Colonic mucosa (tissue), 4 donors: ENCODE data around the gene CADPS. TPM values are rescaled to one million over a fixed set of nuclear protein-coding genes. Genes with fewer than 3 reads are reported as not detected.

ENCODE experiments used
- DNase-seq: peaks from one replicate; pipeline ENCODE4 v3.0.0-alpha.2; 2020
- H3K27ac ChIP-seq: fragments of 200-600 bp; one replicate; pipeline ENCODE4 v1.8.0; 2021
- H3K27me3 ChIP-seq: fragments of 200-600 bp; one replicate; pipeline ENCODE4 v1.8.0; 2021
- H3K36me3 ChIP-seq: fragments of 200-600 bp; one replicate; pipeline ENCODE4 v1.8.0; 2021
- H3K4me1 ChIP-seq: fragments of 200-600 bp; one replicate; pipeline ENCODE4 v1.8.0; 2021; ENCODE audit warnings: mild to moderate bottlenecking
- H3K4me3 ChIP-seq: fragments of 200-600 bp; one replicate; pipeline ENCODE4 v1.8.0; 2021
- H3K9ac ChIP-seq, 2 donors: one replicate each; pipeline ENCODE4 v1.7.0; 2013; ENCODE audit warnings: control low read depth in 2 of 2, low read depth in 2 of 2, low read length in 2 of 2
- H3K9me3 ChIP-seq: fragments of 200-600 bp; one replicate; pipeline ENCODE4 v1.8.0; 2021
- intact Hi-C: fragments of 100-400 bp; cut with DNase I; formaldehyde crosslinking; loops from one replicate; pipeline ENCODE4 v1.14.1; 2022
- total RNA-seq, 2 donors: library from RNA; stranded (reverse); fragmentation: NEBNext Ultra II Directional in 1 of 2; extraction: Animal tissue kit (Norgen Biotek cat#: 25700) in 1 of 2; gene quantifications; one replicate each; pipeline ENCODE4 v1.2.1, GENCODE V29; 2021
- TF ChIP-seq, protein P1 (sequence below): fragments of 200-600 bp; IDR thresholded peaks from one replicate; pipeline ENCODE4 v1.8.0; 2022; ENCODE audit warnings: antibody characterized with exemption, mild to moderate bottlenecking
- donor health status: healthy.
- donor health status: DM: no; HTN: no; CAD: no.
- donor health status: DM: no; HTN: no; CAD: no.

CADPS gene
- total RNA-seq, 2 donors from 2014 or later = 2.9 to 6.1 TPM

DNA sequence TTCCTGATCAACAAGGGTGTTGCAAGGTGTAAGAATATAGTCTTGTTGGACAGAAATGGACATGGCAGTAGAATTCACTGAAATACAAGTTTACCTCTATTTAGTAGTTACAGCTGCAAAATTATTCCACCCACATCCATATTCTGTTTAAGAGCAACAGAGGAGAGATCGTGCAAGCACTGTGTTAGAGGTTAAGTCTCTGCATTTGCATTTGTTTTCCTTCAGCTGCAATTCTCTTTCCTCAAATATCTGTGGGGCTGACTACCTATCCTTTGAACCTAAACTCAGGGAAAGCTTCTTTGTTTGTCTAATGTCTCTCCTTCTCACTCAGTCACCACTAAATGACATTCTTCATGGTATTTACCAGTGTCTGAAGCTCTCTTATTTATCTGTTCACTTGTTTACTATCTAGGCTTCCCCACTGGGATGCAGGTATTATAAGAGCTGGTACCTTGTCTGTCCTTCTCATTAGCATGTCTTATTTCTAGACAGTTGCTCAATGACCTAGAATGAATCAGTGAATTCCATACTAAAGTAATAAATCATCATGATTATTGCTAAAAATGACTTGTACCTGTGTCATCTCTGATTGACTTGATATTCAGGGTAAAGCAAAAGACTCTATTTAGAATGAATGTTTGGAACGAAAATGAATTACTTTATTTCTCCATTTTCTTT, 326.5 kb downstream of the CADPS start:
- H3K27me3 ChIP-seq = no peaks in the 10 kb centered on the region
- H3K9me3 ChIP-seq = no peaks in the 10 kb centered on the region
- no peak overlapping the region for H3K9ac ChIP-seq
- no peak overlapping the region for H3K27ac ChIP-seq
- intact Hi-C loops = no loop called here
- DNase-seq = no peak
- no peaks in the 10 kb centered on the region for H3K4me1 ChIP-seq
- no peak overlapping the region for H3K4me3 ChIP-seq
- H3K36me3 ChIP-seq = no peaks in the 10 kb centered on the region
- TF ChIP-seq, protein P1, sequence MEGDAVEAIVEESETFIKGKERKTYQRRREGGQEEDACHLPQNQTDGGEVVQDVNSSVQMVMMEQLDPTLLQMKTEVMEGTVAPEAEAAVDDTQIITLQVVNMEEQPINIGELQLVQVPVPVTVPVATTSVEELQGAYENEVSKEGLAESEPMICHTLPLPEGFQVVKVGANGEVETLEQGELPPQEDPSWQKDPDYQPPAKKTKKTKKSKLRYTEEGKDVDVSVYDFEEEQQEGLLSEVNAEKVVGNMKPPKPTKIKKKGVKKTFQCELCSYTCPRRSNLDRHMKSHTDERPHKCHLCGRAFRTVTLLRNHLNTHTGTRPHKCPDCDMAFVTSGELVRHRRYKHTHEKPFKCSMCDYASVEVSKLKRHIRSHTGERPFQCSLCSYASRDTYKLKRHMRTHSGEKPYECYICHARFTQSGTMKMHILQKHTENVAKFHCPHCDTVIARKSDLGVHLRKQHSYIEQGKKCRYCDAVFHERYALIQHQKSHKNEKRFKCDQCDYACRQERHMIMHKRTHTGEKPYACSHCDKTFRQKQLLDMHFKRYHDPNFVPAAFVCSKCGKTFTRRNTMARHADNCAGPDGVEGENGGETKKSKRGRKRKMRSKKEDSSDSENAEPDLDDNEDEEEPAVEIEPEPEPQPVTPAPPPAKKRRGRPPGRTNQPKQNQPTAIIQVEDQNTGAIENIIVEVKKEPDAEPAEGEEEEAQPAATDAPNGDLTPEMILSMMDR = no peak

DNA sequence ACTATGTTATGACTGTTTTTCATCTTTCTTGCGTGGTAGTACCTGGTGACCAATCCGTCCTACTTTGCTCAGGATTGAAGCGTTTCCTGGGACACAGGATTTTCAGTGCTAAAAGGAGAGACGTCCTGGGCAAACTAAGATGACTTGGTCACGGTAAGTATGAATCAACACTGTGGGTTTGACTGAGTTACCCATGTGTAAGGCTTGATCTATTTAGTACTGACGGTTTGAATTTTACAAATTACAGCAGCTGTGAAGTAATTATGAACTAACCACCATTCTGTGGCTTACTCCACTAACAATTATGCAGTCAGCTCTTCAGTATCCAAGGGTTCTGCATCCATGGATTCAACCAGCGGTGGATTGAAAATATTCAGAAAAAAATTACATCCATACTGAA, 328.9 kb downstream of the CADPS start:
- no peak for DNase-seq
- intact Hi-C loops = no loop called here
- Histone ChIP-seq H3K27me3 (no peaks in the 10 kb centered on the region), H3K4me1 (no peaks in the 10 kb centered on the region), H3K27ac (no peak overlapping the region), H3K4me3 (no peak overlapping the region), H3K9me3 (no peaks in the 10 kb centered on the region), H3K36me3 (no peaks in the 10 kb centered on the region), H3K9ac (no peak overlapping the region)
- TF ChIP-seq, protein P1 = no peak

DNA sequence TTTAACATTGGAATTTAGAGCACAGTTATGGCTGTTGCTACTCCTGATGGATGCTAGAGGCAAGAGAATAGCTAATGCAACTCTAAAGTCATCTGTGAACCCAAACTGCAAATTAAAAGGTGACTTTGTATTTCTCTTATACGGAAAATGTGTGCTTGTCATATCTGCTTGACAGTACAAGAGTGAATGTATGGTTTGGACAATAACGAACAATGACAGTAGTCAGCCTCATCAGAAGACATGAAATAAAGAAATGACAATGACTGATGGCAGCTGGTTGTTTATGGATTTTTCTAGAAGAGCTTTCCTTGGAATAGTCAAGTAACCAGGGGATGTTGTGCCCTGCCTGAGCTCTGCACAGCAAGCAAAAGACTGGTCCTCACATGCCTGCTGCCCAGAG, 333.0 kb downstream of the CADPS start:
- TF ChIP-seq, protein P1 = no peak

DNA sequence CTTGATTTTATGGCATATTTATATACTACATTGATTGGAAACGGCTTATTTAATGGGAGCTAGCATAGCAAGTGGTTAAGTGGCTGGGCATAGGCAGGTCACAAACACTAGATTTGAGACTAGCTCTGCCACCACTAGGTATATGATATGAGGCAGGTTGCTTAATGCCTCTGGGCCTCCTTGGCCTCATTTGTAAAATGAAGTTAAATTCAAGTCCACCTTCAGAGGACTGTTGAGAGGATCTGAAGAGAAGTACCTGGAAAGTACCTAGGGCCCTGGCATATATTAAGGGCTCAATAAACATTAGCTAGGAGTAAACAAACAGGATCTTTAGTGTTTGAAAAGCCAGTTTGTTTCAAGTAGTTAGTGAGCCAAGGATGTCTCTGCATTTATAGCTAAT, 335.5 kb downstream of the CADPS start:
- TF ChIP-seq, protein P1 = no peak
- Histone ChIP-seq H3K27ac (no peak overlapping the region), H3K27me3 (no peaks in the 10 kb centered on the region), H3K9ac (no peak overlapping the region), H3K4me1 (no peaks in the 10 kb centered on the region), H3K36me3 (no peaks in the 10 kb centered on the region), H3K4me3 (no peak overlapping the region), H3K9me3 (no peaks in the 10 kb centered on the region)
- no peak for DNase-seq
- intact Hi-C loops = no loop called here

More for the DNA sequence above, 333.0 kb downstream of the CADPS start:
- Histone ChIP-seq H3K4me1 (no peaks in the 10 kb centered on the region), H3K9me3 (no peaks in the 10 kb centered on the region), H3K9ac (no peak overlapping the region), H3K27me3 (no peaks in the 10 kb centered on the region), H3K4me3 (no peak overlapping the region), H3K27ac (no peak overlapping the region), H3K36me3 (no peaks in the 10 kb centered on the region)
- no peak for DNase-seq
- intact Hi-C loops = no loop called here

DNA sequence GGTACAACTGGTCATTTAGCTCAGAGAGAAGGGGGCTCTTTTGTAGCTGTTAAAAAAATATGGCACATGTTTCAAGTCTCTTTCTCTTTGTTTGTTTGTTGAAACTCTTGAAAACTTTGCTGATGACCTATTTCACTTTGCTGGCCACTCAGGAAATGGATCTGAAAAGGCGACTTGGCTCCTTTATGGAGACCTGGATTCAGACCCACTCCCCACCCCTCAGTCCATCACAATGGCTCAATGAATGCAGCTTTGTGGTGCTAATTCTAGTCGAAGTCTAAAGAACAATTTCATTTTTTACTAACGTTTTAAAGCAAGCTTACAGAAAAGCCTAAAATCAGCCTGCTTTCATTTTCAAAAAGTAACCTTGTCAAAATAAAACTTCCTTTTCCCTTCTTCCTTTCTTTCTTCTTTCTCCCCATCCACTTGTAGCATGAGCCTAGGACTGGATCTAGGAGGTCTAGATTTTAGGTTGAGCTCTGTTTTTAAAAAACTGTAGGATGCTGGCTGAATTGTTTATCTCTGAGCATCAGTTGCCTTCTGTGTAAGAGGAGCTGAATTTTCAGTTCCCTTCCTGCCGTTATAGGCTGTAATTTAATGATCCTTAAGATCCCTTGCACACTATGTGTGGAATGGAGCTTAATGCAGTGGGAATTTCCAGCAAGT, 336.4 kb downstream of the CADPS start:
- Histone ChIP-seq H3K4me3 (no peak overlapping the region), H3K4me1 (no peaks in the 10 kb centered on the region), H3K27ac (no peak overlapping the region), H3K9ac (no peak overlapping the region), H3K36me3 (no peaks in the 10 kb centered on the region), H3K27me3 (no peaks in the 10 kb centered on the region), H3K9me3 (no peaks in the 10 kb centered on the region)
- TF ChIP-seq, protein P1 = no peak
- DNase-seq = no peak
- intact Hi-C loops = no loop called here
